T-helper 2 cell (primary cell): ENCODE results near the gene HPS4.
"Not testable (repeated sequence)": the region's sequence is repeated elsewhere in the genome, so short reads cannot be mapped to it uniquely, and the experiment has no call there.

Experiments used
- DNase-seq, 5 experiments: peaks; one replicate each; pipeline versions ENCODE4 v3.0.0 to v3.0.0-alpha.2; 2012 to 2022
- total RNA-seq, 2 donors: gene quantifications; one replicate each; lab custom pipeline; 2026; lab: John Stamatoyannopoulos, UW

The HPS4 gene
- total RNA-seq: 99.2 to 99.8 reads per million in 2 donors

DNA sequence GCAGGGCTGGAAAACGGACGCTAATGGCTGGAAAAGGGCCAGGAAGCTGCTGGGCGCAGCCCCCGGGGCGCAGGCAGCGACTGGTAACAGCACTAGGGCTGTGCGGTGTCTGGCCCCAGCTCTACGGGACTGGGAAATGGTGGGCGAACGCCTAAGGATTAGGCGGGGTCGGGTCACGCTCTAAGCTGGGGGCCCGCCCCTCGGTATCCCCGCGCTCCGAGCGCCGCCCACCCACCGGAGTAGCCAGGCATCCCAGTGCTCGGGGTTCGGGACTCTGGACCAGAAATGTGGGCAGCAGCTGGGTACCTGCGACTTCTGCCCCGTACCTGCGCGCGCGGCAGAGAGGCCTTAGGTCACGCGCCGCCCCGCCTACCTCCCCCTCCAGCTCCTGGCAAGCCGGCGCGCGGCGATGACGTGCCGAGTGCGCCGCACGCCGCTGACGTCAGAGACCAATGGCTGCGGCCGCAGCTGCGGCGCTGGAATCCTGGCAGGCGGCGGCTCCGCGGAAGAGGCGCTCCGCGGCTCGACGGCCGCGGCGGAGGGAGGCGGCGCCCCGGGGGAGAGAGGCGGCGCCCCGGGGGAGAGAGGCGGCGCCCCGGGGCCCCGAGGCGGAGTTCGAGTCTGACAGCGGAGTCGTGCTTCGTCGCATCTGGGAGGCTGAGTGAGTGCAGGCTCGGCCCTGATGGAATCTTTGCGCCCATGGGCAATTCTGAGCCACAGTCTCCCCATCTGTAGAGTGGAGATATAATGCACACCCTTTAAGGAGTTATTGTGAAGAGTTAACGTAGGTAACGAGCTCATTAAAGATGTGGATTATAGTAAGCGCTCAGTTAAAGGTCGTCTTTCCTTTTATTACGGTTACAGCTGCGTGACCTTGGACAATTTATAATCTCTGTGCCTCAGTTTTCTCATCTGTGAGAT, at the start of gene HPS4, which contains the start of gene SRRD:
HPS4 (minus strand) TSS at position 345 of the 921 bp plus-strand sequence. CDS start 2,021 bp downstream, outside the sequence.
SRRD (plus strand) TSS at position 439 of the 921 bp plus-strand sequence; CDS start at position 453, 14 bp downstream.
- DNase-seq: peak; percentile 85 to 94 (median 90)

DNA sequence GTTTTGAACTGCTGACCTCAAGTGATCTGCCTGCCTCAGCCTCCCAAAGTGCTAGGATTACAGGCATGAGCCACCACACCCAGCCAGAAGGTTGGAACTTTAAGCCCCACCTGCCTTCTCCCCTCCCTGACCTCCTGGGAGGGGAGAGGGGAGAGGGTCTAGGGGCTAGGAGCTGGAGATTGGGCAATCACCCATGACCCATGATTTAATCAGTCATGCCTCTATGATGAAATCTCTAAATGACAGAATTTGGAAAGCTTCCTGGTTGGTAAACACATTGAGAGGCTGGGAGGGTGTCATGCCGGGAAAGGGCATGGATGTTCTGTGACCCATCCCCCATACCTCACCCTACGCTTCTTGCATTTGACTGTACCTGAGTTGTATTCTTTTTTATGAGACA, 45.8 kb upstream of the HPS4 start:
- DNase-seq: no peak

DNA sequence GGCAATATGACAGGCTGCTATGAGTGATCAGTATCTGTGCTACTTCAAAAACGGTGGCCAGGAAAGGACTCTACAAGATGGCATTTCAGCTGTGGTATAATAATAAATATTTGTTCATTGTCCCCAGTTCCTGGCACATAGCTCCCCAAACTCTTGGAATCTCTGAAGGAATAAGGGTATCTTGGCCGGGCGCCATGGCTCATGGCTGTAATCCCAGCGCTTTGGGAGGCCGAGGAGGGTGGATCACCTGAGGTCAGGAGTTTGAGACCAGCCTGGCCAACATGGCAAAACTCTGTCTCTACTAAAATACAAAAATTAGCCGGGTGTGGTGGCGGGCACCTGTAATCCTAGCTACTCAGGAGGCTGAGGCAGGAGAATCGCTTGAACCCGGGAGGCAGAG, 44.9 kb upstream of the HPS4 start:
- DNase-seq: not testable (repeated sequence)

DNA sequence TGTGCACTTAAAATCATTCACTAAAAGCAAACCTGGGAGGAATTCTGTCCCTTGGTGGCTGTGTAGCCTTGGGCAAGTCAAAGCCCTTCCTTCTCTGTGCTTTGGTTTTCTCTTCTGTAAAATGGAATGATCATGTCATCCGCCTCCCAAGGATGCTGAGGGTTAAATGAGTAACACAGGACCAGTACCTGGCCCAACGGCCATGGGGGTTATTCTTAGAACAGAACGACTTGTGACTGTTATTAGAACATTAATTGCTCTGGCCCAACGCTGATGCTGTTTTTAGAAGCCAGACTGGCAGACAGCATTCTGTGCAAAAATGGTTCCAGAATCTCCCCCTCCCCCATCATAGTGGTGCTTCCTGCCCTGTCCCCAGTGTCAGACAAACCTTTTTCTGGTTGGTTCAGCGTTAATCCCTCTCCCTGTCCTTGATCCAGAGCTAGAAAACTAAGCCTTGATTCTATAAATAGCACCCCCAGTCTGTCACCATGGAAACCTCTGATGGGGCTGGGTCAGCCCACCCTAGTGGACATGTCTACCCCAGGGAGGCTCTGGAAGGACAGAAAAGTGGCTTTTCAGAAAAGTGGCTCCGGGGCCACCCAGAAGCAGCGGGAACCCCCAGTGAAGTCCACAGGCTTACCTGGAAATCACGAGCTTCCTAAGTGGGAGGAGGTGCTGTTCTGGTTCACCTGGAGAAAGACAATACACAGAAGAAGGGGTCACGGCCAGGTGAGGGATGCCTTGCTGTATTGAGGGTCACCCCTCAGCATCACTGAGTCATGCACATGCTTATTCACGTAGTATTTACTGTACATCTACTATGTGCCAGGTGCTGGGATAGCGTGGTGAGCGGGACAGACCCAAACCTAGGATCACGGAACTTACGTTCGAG, 44.2 kb upstream of the HPS4 start:
- DNase-seq: no peak

DNA sequence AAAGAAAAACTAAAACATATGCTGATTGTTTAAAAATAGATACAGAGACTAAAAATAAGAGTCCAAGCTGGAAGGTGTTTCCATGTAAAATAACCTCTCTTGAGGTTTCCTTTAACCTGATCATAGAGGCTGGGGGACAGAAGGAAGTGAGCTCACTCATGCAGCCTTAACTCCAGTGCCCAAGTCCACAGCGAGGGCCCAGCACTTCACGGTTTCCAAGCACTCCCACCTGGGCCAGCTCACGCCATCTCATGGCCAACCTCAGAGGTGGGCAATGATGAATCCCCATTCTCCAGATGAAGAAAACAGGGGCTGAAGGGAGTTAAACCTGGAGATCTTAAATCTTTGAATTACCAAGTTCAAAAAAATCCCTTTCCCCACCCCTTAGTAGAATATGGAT, 43.6 kb upstream of the HPS4 start:
- DNase-seq: no peak

DNA sequence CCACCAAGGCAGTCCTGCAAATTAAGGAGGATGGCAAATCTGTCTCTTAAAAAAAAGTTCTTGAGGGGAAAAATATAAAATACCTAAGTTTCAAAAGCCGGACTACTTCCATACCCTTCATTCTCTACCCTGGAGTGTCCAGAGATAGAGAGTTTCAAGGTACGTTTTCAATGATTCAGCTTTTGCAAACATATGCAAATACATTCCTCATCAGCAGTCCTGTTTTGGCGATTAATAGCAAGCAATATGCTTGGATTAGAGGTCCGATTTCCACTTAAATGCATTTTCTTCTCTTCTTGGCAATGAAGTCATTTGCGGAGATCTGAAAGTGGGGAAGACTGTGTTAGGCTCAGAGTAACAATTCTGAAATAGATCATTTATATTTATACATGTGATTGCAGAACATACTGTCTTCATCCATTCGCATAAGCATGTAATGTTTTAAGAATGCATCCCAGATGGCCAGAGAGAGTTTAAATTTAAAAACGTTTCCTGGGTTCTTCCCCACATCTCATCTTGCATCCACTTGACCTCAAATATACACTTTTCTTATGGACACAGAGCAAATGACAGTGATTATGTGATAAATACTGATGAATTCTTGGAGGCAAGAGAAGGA, 42.5 kb upstream of the HPS4 start:
- no peak for DNase-seq

DNA sequence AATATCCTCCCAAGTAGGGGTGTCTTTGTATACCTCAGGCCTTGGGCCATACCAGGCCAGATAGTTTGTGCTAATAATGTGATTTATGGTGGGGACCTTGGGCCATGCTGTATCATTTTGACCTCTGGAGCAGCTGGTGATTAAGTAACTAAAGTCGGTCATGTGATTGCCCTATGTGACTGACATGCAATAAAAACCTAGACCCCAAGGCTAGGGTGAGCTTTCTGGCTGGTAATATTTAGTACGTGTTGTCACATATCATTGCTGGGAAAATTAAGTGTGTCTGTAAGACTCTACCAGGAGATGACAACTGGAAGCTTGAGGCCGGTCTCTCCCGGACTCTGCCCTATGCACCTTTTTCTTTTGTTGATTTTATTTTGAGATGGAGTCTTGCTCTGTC, 41.3 kb upstream of the HPS4 start:
- DNase-seq: no peak

DNA sequence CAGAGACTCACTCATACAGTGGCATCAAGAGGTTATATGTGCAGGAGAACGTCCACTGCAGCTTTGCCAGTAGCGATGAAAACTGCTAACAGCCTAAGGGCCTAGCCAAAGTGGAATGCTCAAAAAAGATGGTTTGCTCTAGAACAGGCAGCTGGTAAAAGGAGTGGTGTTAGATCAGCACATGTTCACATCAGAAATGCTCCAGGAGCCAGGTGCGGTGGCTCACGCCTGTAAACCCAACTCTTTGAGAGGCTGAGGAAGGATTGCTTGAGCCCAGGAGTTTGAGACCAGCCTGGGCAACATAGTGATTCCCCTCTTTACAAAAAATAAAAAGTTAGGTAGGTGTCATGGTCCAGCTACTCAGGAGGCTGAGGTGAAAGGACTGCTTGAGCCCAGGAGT, 39.0 kb upstream of the HPS4 start:
- DNase-seq: no peak

DNA sequence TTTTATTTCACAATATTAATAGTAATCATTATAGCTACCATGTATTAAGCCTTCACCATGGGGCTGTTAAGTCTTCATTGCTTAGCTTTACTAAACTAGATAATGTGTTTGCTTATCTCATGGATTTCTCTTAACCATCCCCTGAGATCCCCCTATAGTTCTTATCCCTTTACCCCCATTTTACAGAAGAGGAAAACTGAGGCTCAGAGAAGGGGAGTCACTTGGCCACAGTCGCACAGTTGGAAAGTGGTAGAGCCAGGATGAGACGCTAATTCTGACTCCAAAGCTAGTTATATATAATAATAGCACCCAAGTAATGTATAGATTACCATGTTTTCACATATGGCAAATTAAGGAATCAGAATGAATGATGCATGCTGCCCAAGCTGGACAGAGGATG, 38.4 kb upstream of the HPS4 start:
- no peak for DNase-seq

DNA sequence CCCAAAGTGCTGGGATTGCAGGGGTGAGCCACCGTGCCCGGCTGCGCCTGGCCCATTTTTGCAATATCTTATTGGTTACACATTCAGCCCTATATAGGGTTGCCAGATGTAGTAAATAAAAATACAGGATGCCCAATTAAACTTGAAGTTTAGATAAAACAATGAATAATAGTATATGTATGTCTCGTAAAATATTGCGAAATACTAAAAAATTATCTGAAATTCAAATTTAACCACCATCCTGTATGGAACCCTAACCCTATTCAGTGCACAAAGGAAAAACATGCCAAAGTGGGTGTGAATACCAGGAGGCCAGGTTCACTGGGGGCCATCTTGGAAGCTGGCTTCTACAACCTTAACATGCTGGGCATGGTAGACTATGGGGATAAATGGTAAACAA, 33.8 kb upstream of the HPS4 start:
- DNase-seq: no peak

DNA sequence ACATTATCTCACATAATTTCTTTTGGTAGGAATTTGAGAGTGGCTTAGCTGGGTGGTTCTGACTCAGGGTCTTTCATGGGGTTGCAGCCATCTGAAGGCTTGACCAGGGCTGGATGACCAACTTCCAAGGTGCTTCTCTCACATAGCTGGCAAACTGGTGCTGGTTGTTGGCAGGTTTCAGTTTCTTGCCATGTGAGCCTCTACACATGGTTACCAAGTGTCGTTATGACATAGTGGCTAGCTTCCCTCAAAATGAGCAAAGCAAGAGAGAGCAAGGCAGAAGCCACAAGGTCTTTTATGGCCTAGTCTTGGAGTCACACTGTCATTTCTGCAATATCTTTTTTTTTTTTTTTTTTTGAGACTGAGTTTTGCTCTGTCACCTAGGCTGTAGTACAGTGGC, 32.9 kb upstream of the HPS4 start:
- DNase-seq: peak in 1 of 5 experiments; percentile 13

DNA sequence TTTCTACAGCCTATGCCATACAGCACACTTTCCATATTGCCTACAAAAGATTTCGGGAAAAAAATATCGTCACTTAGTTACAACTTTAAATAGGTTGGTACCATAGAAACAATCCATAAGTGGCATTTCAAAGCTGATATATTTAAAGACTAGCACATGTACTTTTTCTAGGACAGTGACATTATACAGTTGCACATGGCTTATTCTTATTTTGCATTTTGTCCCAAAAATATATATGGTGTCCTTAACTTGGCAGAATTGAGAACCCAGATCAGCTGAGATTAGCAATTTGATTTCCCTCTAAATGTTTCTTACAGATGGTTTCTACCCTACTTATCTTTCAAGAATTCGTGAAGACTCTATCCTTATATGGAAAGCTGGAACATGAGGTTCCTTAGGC, 32.3 kb upstream of the HPS4 start:
- no peak for DNase-seq

DNA sequence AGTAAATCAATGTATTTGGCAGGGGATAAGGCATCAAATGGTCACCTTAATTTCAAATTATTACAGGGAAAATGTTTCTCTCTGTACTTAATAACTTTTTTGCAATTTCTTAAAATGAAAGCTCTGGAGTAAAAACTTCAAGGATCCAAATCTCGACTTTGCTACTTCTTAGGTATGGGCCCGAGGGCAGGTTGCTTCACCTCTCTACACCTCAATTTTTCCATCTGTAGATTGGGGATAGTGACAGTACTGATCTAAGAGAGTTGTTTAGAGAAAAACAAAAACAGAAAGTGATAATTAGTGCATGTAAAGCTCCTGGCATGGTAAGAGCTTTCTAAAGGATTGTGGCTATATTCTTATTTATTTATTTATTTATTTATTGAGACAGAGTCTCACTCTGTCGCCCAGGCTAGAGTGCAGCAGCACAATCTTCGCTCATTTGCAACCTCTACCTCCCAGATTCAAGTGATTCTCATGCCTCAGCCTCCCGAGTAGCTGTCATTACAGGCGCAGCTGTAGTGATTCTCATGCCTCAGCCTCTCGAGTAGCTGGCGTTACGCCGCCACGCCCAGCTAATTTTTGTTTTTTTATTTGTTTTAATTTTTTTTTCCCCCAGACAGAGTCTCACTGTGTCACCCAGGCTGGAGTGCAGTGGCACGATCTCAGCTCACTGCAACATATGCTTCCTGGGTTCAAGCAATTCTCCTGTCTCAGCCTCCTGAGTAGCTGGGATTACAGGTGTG, 31.0 kb upstream of the HPS4 start:
- no peak for DNase-seq

DNA sequence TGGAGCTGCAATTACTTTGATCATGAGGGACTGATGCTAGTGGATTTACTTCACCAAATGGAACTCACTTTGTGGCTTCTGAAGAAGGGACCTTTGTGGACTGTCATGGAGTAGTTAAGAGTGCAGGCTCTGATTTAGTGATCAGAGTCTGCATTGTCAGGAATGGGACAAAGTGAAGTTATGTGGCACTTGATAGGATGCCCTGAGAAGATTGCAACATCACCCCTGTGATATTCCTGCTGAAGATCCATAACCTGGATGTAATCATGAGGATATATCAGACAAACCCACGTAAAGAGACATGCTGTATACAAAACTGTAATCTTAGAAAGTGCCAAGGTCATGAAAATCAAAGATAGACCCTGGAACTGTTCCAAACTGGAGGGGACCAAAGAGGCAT, 30.3 kb upstream of the HPS4 start:
- no peak for DNase-seq

DNA sequence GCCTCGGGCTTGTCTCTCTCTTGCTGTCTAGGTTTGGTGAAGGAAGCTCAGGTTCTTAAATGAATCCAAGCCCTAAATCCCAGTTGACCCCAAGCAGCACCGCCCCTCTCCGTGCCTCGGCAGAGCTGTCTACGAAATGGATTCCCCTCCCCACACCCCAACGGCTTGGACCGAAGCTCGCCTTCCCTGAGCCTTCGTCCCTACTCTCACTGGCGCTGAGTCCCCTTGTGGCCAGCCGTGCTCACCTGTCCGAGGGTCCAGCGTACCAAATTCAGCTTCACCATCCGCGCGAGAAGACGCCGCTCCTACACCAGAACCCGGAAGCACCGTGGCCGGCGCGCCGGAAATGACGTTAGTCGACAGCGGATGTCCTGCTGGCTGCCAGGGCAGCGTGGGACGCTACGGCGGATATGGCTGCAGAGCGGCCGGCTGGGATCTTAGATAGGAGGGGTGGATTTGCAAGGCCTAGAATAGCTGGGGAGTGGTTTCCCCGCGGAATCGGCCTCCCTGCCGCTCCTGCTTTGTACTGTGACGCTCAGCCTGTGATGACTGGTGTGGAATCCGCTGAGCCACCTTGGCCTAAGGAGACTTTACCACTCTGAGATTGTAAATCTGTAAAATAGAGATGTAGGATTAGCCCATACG, 28.7 kb upstream of the HPS4 start, which contains the start of gene TFIP11:
TFIP11 (minus strand) TSS at position 325 of the 645 bp plus-strand sequence. CDS start 2,201 bp downstream, outside the sequence.
- peak; percentile 76 to 93 (median 86) for DNase-seq

DNA sequence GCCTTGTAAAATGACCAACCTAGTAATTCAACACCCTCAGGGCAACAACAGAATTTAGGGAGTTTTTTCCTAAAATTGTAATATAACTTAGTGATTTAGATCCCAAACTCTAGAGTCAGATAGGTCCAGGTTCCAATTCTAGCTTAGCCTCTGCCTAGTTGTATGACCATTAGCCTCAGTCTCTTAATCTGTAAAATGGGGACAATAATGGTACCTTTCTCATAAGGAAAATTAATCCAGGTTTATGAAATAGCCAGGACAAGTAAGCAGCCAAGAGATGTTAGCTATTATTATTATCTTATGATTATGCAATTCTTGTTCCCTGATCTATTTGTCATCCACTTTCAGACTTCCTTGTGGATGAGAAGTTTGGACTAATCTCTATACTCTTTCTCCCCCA, 24.6 kb upstream of the HPS4 start:
- no peak for DNase-seq

DNA sequence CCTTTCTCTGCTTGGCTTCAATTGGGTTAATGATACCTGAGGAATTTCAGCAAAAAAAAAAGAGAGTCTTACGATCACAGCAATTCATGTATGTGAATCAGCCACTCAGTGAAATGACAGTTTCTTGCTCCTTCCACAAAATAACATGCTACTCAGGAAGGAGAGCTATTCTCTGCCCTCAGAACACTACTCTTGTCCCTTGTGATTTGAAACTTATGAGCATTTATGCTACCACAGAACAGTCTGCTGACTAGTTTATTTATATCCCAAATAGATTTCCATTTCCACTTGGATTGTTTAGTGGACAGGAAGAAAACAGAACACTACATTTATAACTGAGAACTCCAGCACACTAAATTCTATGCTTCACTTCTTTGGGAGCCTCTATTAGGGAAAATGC, 20.2 kb upstream of the HPS4 start:
- no peak for DNase-seq

DNA sequence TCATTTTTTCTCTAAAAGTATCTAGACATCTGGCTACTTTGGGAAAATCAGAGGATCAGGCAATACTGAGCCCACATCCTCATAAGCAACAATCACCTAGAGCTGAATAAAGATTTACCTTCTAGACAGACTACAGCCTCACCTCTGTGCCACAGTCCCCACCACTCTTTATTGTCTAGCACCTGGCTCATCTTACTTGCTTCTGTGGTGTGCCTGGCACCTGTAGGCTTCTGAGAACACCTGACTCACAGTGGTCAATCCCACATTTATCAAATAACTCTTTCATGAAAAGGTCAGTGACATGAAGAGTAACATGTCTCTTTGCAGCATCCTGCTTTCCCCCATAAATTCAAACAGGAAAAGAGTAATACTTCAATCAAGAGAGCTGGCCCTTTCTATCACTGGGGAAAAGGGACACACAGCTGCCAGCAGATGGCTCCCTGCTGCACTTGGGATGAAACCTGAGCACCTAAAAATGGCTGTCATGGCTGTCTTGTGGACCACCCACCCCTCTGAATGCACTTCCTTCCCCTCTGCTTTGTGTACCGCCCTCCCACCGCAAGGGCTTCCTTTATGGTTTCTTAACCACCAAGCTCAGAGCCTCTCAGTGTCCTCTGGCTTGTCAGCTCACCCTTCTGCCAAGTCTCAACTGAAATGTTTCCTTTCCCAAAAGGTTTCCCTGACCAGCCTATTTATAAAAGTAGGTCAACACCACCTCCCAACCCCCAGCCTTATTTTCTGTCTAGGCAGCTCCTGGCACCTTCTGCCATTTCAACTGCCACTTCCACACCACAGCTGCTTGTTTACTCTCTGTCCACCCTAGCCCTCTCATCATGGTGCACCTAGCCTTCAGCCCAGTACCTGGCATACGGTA, 19.3 kb upstream of the HPS4 start:
- peak in 3 of 5 experiments; percentile 40 to 90 (median 75) for DNase-seq

DNA sequence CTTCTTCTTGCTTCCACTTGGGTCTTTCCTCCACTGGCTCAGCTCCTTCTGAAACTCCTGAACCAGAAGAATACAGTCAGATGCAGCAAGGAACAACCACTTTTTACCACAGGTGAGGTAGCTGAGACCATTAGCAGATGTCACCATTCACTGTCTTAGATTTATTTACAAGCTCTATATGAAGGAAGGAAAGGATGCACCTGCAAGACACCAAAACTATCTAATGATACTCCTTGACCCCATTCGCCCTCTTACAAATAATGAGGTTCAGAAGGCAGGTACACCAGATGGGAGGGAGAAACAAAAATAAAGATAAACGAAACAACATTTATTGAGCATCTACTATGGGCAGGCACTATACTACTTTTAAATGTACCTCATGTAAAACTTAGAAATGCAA, 18.4 kb upstream of the HPS4 start:
- no peak for DNase-seq

DNA sequence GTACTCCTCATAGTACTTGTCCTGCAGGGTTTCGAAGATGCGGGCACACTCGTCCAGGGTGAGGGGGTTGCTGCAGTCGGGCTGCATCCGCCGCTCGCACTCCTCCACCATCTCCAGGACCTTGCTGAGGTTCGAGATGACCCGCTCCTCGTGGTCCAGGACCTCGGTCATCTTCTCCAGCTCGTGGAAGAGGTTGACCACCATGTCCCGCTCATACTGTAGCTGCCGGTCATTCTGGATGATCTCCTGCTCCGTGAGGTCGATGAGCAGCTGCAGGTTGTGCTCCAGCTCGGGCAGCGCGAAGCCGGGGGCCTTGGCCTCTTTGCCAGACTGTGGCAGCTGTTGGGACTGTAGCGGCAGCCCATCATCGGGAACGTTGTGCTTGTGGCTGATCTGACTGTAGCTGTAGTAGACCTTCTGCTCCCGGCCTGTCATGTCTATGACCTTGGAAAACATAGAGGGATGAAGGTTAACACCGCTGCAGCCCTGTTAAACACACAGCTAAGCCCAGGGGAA, 15.7 kb upstream of the HPS4 start:
- DNase-seq: no peak
